ENCODE results near the gene ATP5F1D. TPM values are rescaled to one million over a fixed set of nuclear protein-coding genes. Genes with fewer than 3 reads are reported as not detected.

Gene ATP5F1D
- total and polyA plus RNA-seq, 2 of the 8 experiments (the other 6 are each of a cell fraction or from before 2014, with no cell fraction given) = 174 to 249 TPM

- no peak for TF ChIP-seq CHD7 (IDR thresholded peaks at IDR 0.05; ENCODE audit: insufficient replicate concordance, low read length)
- no peak for TF ChIP-seq CTCF (IDR thresholded peaks at IDR 0.05; ENCODE audit: control extremely low read depth in 1 of 3, insufficient read depth in 1 of 3, low read depth in 1 of 3, low read length in 3 of 3)
- no peak for TF ChIP-seq SIX5 (IDR thresholded peaks at IDR 0.05; ENCODE audit: low read depth, low read length)
- no peak for TF ChIP-seq BRCA1 (IDR thresholded peaks at IDR 0.05; ENCODE audit: low read depth, low read length)
- TF ChIP-seq CHD2 (IDR thresholded peaks at IDR 0.05; ENCODE audit: low read length) = no peak
- no peak for TF ChIP-seq SP2 (IDR thresholded peaks at IDR 0.05; ENCODE audit: low read length)
- no peak for TF ChIP-seq TAF1 (IDR thresholded peaks at IDR 0.05; ENCODE audit: low read depth, low read length)
These were observed 45.2 kb downstream of the ATP5F1D start (continued) for GRCh38 chr19:1286487-1287353.

Data from H1 (cell line).